Stromal cell of bone marrow (primary cell): ENCODE measurements around the gene RBP3.

ENCODE experiments used
- DNase-seq: peaks from one replicate; pipeline ENCODE4 v3.0.0-alpha.2; 2012; ENCODE audit warnings: low read depth

RBP3 gene

GRCh38 chr10:47319784-47320183 is 28.4 kb upstream of the RBP3 start:
- no peak for DNase-seq

GRCh38 chr10:47320812-47321211 is 27.4 kb upstream of the RBP3 start:
- DNase-seq: no peak

- DNase-seq: no peak
Measured at GRCh38 chr10:47321521-47322195, 26.5 kb upstream of the RBP3 start.

GRCh38 chr10:47322300-47323061 is 25.7 kb upstream of the RBP3 start, which contains the start of gene GDF2:
Gene GDF2, plus strand, starts transcription at chr10:47322454. Its CDS starts 215 bp downstream, at chr10:47322669.
- DNase-seq: no peak

- DNase-seq: no peak
Measured at GRCh38 chr10:47323087-47323486, 25.1 kb upstream of the RBP3 start.

GRCh38 chr10:47323636-47324296 is 24.4 kb upstream of the RBP3 start:
- no peak for DNase-seq

GRCh38 chr10:47325303-47326291 is 22.6 kb upstream of the RBP3 start:
- DNase-seq: no peak

GRCh38 chr10:47326306-47326926 is 21.7 kb upstream of the RBP3 start:
- no peak for DNase-seq

GRCh38 chr10:47326927-47327330 is 21.2 kb upstream of the RBP3 start:
- DNase-seq: no peak

- no peak for DNase-seq
Measured at GRCh38 chr10:47329855-47330254, 18.3 kb upstream of the RBP3 start.

- DNase-seq: no peak
Measured at GRCh38 chr10:47330366-47330765, 17.8 kb upstream of the RBP3 start.

- no peak for DNase-seq
Measured at GRCh38 chr10:47330804-47331203, 17.4 kb upstream of the RBP3 start.

- no peak for DNase-seq
Measured at GRCh38 chr10:47331491-47331890, 16.7 kb upstream of the RBP3 start.

- DNase-seq: no peak
Measured at GRCh38 chr10:47331954-47332353, 16.2 kb upstream of the RBP3 start.

GRCh38 chr10:47332371-47332770 is 15.8 kb upstream of the RBP3 start:
- no peak for DNase-seq

- DNase-seq: no peak
Measured at GRCh38 chr10:47332946-47333345, 15.2 kb upstream of the RBP3 start.

GRCh38 chr10:47333532-47333931 is 14.6 kb upstream of the RBP3 start:
- no peak for DNase-seq

- no peak for DNase-seq
Measured at GRCh38 chr10:47334466-47335295, 13.5 kb upstream of the RBP3 start.

GRCh38 chr10:47335906-47336305 is 12.3 kb upstream of the RBP3 start:
- no peak for DNase-seq

- DNase-seq: no peak
Measured at GRCh38 chr10:47336387-47337134, 11.6 kb upstream of the RBP3 start.
